A172 (cell line): ENCODE results near the gene CLCA2. TPM values are rescaled to one million over a fixed set of nuclear protein-coding genes. Genes with fewer than 3 reads are reported as not detected.

Experiments
- DNase-seq: peaks from one replicate; pipeline ENCODE4 v3.0.0-alpha.2; 2015; ENCODE audit warnings: low spot score
- total RNA-seq: library from RNA; depleted of rRNA; stranded (reverse); fragments of >200 nt; shearing (Covaris generic); gene quantifications from 2 replicates; pipeline ENCODE4 v1.2.3, GENCODE V29; 2014

The CLCA2 gene
- total RNA-seq, 1 experiment from 2014 or later, result 0.24 TPM

DNA sequence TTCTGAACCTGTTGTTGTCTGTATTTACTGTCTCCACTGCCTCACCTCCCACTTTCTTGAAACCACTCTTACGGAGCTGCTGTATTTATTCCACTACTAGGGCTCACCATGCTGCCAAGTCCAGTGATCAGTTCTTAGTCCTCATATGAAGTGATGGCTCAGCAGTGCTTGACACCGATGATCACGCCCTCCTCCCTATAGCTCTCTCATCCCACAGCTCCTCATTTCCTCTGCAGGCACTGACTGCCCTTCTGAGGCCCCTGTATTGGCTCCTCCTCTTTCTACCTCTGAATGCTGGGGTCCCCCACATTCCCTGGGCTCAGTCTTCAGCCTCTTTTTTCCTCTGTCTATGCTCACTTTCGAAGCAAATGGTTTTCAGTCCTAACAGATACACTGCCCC is 48.2 kb downstream of the CLCA2 start:
- no peak for DNase-seq

DNA sequence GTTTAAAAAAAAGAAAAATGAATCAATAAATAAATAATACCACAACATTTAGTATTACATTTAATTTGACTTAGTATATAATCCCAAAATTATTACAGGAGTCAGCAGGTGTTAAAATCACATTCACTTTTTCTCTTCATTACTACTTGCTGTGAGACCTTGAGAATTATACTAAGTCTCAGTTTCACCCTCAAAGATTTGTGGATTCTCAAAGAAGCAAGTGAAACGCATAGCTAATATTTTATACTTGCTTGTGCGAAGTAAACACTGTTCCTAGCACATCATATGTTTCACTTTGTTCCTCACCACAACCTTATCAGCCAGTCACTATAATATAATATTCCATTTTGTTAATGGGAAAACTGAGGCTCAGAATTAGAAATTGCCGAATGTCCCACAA is 48.8 kb downstream of the CLCA2 start:
- DNase-seq, result no peak

DNA sequence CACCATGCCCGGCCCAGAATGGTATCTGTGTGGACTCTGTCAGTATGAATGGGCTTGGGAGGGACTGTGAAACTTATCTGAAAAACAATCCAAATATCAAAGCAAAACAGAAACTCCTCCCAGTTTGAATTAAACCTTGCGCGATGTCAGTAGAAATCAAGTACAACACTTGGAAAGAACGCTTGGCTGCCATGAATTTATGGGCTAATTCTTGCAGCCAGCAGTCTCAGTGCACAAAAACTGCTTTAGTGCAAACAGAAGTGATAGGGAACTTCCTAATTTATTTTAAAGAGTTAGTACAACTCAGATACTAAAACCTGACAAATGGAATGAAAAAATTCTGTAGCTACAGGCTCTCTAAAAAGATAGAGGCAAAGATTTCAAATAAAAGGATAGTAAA is 53.3 kb downstream of the CLCA2 start:
- no peak for DNase-seq

DNA sequence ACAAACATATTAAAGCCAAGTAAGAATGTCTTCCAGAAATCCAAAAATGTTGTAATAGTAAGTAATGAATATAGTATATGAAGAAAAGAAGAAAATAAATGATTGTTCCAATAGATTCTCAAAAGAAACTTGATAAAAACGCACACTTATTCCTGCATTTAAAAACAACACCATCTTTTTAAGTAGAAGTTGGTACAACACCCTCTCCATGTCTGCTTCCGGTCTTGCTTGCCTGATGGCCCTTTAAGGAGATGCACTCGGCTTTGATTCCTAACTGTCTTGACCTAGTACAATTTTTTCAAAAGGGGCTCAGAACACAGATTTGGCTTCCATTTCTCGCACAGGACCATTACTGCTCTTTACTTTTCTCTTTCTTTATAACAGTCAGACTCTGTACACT is 53.7 kb downstream of the CLCA2 start:
- no peak for DNase-seq

DNA sequence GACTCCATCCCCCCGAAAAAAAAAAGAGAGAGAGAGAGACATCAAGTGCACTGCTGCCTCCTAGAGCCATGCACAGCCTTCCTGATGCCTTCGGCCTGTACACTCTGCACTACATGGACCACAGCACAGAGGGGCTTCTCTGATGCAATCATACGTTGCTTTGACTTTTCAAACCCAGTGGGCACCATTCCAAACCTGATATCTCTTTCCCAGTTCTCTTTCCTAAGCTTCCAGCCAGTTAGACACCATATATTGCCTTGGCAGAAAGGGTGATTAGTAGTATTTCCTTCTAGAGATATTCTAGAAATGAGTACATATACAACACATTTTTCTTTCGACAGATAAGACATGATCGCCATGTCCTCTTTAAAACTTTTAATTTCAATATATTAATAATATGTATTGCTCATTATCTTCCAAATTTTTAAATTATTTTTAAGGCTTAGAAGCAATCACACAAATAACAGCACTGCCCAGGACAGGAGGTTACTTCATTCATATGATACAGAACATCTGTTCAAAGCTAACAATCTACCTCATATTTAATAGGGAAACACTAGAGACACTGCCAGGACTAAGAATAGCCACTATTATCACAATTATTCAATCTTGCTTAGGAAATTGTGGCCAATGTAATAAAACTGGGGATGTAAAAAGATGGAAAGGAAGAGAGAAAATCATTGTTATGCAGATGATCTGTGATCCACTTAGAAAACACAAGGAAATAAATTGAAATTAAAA is 54.6 kb downstream of the CLCA2 start:
- no peak for DNase-seq

DNA sequence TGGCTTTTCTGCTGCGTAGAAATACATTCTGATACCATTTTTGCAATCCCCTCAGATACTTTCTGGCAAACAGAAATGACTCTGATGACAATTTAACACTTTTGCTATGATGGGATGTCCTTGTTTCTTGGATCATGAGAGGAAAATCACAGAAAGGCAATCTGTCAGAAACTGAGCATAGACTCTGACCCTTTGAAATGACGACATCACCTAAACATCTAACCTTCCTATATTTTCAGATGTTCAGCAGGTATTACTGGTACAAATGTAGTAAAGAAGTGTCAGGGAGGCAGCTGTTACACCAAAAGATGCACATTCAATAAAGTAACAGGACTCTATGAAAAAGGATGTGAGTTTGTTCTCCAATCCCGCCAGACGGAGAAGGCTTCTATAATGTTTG is 58.0 kb downstream of the CLCA2 start:
- DNase-seq, result no peak

DNA sequence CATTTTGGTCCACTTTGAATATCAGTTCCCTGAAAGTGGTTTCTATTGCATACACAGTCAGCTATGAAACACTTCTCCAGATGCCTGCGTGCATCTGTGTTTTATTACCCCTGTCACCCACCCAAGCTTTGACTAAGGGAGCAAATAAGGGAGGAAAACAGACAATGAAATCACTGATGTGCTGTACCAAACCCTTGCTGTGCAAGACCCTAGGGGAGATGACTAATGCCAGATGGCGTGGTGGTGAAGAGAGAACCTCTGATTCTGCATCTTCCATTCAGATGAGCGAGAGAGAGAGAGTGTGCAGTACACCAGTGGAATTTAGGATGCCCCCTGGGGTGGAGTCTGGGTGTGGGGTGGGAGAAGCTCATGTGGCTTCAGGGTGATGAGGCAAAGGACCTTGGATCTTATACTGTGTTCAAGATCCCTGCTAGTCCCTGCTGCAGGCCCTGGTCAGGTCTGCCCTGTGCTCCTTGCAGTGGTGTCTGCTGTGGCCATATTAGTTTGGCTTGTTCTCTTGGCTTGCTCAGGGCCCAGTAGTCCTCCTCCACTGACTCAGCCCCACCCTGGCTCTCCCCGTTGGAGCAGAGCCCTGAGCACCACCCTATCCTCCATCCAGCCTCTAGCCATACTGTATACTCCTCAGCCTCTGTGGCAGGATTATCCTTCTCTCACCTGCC is 63.3 kb downstream of the CLCA2 start:
- peak; percentile 13 for DNase-seq

DNA sequence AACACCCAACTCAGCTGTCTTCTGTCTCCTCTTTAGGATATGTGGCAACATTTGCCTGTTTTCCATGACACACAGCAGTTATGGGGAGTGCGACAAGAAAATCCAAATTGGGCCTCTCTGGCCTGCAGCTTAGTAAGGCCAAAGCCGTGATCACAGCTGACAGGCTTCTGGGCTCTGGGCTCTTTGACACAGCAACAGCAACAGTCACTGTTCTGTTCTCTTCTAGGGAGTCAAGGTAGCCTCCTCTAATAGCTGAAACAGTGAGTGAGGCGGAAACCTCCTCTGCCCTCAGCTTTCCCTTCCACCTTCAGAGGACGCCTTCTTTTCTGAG is 63.8 kb downstream of the CLCA2 start:
- no peak for DNase-seq

DNA sequence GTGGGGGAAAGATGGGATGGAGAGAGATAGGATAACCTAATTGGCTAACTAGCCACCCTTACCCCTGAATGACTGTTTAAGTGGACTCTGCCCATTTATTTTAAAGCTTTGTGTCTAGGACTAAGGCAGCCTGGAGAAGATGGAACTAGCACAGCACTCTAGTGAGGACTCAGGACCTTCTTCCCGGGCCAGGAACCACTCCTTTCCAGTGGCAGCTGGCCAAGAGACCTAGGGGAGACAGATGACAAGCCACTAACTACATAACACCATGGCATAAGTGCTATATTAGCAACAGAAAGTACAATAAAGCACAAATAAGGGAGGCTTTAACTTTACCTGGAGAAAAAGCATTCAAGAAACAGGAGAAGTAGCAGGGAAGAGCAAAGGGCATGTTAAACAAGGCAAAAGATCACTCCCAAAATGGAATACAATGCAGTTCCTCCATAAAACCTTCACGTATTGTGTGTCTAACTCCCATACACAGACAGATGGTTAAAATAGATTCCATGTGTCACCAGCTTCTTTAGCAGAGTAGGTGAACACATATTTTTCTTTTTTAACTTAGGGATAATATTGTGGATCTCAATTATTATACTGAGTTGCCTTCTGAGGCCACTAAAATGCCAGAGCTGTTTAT is 65.4 kb downstream of the CLCA2 start:
- DNase-seq, result no peak

DNA sequence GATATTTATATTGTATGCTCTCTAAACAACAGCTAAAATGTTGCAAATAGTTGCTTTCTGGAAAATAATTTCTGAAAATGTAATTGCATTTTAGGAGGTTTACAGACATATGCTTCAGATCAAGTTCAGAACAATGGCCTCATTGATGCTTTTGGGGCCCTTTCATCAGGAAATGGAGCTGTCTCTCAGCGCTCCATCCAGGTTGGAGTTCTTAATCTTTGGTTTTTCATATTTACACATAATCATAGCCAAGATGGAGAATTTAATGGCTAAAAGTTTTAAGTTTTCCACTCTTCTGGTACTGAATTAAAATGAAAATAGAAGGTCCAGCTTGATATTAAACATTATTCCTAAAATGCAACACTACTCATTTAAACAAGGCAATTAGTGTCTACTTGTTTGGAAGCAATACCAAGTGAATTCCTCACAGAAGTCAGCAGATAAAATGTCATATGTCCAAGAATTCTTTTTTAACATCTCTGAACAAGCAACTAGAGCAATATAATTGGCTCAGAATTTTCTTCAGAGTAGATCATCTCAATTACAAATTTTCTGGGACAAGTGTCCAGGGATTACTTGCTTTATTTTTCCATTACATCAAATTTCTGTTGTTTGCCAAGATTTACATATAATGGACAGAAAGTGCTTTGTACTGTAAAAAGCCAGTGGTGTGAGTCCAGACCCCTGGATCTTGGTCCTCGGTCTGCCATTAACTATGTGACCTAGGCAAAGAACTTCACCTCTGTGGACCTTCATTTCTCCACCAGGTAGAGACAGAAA is 67.4 kb downstream of the CLCA2 start:
- DNase-seq, result no peak

DNA sequence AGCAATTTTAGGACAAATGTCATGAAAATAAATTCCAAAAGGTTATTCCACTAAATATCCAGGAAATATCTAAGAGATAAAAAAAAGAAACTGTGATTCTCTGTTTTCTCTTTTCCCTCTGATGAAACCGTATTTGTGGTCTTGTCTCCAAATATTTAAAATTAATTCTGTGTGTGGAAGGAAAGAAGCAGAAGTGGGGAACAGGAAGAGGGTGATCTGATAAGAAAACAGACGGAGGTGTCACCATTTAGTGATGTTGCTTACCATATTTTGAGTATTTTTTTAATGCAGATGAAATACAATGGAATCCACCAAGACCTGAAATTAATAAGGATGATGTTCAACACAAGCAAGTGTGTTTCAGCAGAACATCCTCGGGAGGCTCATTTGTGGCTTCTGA is 74.3 kb downstream of the CLCA2 start:
- no peak for DNase-seq

DNA sequence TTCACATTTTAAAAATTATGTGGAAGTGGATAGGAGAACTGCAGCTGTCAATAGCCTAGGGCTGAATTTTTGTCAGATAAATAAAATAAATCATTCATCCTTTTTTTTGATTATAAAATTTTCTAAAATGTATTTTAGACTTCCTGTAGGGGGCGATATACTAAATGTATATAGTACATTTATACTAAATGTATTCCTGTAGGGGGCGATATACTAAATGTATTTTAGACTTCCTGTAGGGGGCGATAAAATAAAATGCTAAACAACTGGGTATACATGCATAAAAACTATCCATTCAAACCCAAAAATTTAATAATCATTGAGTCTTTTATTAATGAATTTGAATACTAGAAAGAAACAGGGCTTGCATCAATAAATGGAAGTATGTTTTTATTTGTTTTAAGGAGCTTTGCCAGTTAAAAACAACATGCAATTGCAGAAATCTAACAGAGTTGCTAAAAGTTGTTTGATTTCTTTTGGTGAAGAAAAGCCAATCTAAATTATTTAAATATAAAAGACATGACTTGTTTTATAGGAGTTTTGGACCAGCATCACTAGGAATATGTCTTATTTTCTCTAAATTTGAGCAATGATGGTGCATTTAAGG is 76.1 kb downstream of the CLCA2 start:
- no peak for DNase-seq

DNA sequence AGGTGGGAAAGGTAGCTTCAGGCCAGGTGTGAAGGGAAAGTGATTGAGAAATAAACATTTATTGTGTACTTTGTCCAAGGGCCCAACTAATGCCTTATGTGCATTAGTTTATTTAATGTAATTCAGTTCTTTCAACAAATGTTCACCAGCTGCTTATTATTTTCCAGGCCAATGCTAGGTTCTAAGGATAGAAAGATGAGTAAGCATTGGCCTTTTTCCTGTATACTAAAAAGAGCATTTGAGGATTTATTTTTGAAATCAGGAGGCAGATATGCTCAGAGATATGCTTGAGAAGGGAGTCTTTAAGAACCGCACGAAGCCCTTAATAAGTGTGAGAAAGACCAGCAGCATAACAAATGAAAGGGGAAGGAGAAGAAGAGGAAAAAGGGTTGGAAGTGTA is 76.7 kb downstream of the CLCA2 start:
- no peak for DNase-seq

DNA sequence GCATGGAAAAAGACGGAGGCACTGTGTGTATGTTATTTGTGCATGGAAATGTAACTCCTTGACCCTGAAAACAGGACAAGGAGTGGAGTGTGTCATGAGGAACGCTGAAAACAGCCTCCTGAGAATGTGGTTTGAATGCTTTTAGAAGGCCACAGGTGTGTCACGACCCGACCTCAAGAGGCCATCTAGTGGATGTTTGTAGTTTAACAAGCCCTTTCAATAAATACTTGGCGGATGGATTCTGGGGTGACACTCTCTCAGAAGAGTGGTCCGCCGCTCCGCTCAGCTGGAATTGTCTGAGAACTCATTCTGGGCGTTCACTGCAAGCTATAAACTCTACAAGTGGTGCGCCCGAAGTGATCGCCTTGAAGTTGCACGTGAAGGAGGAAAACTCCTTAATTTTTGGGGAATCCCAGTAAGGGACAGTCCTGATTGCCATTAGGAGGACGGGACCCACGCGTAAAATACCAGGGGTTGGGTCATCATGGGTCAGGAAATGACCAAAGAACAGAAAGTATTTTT is 78.2 kb downstream of the CLCA2 start:
- peak; percentile 15 for DNase-seq

DNA sequence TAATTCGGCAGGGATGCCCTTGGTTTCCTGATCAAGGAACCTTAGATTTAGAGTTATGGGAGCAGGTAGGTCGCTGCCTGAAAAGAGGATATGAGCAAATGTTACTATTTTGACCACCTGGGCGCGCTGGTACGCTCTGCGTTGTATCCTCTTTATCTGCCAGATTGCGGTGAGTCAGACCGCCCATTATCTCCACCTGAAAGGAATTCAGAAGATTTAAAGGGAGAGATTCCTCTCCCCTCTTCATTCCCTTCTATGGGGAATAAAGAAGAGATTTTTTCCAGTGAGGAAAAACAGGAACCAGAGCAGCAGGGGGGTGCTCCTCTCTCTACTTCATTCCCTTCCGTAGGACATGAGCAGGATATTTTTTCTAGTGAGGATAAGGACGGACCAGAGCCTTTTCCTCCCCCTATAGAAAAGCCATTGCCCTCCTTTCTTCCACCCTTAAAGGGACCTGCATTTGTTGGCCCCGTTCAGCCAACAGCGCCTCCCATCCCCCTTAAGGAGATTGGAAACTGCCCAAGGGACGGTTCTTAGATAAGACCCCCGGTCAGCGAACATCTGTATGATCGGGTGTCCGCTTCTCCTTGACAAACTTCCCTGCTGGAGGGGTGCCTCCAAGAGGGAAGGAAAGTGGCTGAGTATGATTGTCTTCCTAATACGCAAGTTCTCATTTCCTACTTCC is 78.9 kb downstream of the CLCA2 start:
- peak; percentile 30 for DNase-seq

DNA sequence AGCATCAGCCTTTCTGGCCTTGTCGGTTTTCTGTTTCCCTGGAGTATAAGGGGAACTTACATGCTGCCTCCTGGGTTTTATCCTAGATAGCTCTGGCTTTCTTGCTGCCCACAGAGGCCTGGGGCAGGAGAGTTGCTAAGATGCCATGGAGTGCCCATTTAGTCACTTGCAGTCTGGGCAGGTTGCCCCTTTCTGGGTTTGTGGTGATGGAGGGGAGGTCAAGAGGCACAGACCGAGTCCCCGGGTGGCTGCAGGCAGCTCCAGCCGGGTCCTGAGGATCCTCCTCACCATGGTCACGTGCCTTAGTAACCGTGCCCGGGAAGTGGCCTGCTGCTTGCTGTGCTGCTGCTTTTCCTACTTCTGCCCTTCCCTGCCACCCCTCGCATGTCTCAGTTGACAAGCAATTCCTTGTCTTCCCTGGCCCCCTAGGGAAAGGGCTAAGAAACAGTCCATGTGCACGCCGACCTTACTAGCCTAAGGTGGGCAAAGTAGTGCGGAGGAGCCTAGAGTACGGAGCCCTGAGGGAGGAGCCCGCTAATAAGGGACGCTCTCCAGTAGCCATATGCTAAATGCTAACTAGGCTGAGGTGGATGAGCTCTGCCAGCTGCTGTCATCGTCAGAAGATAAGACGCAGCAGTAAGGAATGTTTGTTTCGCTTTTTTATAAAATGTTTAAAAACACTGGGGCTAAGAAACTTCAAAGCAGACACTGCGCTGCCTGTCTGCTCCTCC is 79.6 kb downstream of the CLCA2 start:
- no peak for DNase-seq

DNA sequence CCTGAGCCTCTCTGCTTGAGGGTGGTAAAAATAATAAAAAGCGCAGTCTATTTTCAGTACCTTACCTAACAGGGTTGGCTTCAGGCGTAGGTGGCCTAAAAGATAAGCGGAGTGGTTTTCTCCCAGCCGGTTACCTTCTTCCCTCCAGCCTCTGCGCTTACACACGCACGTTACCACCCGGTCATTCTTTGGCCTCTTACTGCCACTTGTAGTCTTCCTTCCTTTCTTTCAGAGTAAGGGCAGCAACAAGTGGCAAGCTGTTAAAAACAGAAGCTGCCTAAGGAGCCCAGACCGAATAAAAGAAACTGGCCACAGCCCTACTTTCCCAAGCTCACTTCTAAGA is 80.1 kb downstream of the CLCA2 start:
- DNase-seq, result no peak

DNA sequence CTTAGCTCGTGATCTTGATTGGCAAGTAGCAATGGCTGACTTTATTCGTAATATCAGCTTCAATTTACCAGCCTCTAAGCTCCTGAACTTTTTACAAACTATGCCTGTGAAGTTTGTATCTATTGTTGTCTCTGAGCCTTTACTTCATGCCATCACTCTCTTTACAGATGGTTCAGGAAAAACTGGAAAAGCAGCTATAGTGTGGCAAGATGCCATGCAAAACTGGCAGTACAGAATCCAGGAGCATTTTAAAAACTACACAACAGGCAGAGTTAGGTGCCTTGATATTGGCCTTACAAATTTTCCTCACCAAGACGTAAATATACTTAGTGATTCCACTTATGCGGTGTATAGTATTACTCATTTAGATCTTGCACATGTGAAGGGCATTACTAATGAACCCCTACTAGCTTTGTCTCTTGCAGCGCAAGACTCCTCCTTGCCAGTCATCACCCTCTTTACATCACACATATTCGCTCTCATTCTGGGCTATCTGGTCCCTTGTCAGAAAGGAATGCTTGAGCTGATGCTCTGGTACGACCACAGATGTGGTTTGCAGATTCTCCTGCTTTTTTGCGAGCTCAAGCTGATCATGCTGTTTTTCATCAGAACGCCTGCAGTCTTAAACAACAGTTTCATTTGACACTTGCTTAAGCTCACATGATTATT is 81.1 kb downstream of the CLCA2 start:
- DNase-seq, result no peak

DNA sequence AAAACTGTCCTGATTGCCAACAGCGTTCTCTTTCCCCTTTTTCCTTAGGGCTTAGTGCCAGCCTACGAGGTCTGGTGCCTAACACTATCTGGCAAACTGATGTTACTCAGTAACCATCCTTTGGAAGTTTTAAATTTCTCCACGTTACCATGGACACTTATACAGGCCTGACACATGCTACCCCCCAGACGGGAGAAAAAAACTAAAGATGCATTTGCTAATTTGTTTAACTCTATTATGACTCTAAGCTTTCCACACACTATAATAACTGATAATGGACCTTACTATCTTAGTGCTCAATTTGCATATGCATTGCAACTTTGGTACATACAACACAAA is 81.6 kb downstream of the CLCA2 start:
- no peak for DNase-seq
